HepG2 (cell line): ENCODE measurements around the gene NDST1. TPM values are rescaled to one million over a fixed set of nuclear protein-coding genes. Genes with fewer than 3 reads are reported as not detected.

Source experiments
- FOSL2 ChIP-seq: sonication (generic); formaldehyde crosslinking; IDR thresholded peaks from 2 replicates; pipeline ENCODE4 v1.4.0; 2020; ENCODE audit warnings: missing genetic modification reagents
- FOXA3 ChIP-seq: IDR thresholded peaks from 2 replicates; pipeline ENCODE4 v1.6.1; 2016; ENCODE audit warnings: missing genetic modification reagents, missing compliant biosample characterization
- JARID2 ChIP-seq: sonication (generic); formaldehyde crosslinking; IDR thresholded peaks from 2 replicates; pipeline ENCODE4 v1.8.1; 2023; ENCODE audit warnings: missing genetic modification reagents, inconsistent platforms; ENCODE audit not compliant: insufficient replicate concordance
- LCORL ChIP-seq, 2 experiments: fragments of 450-650 bp in 1 of 2; sonication (generic) in 1 of 2; formaldehyde crosslinking in 1 of 2; IDR thresholded peaks; 2 replicates each; pipeline versions ENCODE4 v1.5.0 to v1.6.1; 2017 to 2020; ENCODE audit warnings: antibody characterized with exemption in 1 of 2, missing genetic modification reagents in 1 of 2
- MED1 ChIP-seq: sonication (generic); formaldehyde crosslinking; IDR thresholded peaks from 2 replicates; pipeline ENCODE4 v1.4.0; 2020; ENCODE audit warnings: missing genetic modification reagents
- MED8 ChIP-seq: sonication (generic); formaldehyde crosslinking; IDR thresholded peaks from 2 replicates; pipeline ENCODE4 v1.8.1; 2023; ENCODE audit warnings: mild to moderate bottlenecking, missing genetic modification reagents; ENCODE audit not compliant: insufficient replicate concordance
- MIER2 ChIP-seq: IDR thresholded peaks from 2 replicates; pipeline ENCODE4 v1.6.1; 2016; ENCODE audit warnings: missing biosample characterization, missing genetic modification reagents
- RAD21 ChIP-seq: fragments of 450-650 bp; formaldehyde crosslinking; IDR thresholded peaks from 2 replicates; pipeline ENCODE4 v1.5.0; 2020; ENCODE audit warnings: mild to moderate bottlenecking
- SMC3 ChIP-seq: IDR thresholded peaks from 2 replicates; pipeline ENCODE4 v1.6.1; 2011; ENCODE audit warnings: low read length, improper control_type of control experiment
- SP5 ChIP-seq: IDR thresholded peaks from 2 replicates; pipeline ENCODE4 v1.6.1; 2016; ENCODE audit warnings: low read depth, borderline replicate concordance
- STAG1 ChIP-seq: sonication (generic); formaldehyde crosslinking; IDR thresholded peaks from 2 replicates; pipeline ENCODE4 v1.4.0; 2020; ENCODE audit warnings: missing genetic modification reagents
- ZNF263 ChIP-seq: sonication (generic); formaldehyde crosslinking; IDR thresholded peaks from 2 replicates; pipeline ENCODE4 v1.4.0; 2020; ENCODE audit warnings: missing genetic modification reagents
- ZNF432 ChIP-seq: sonication (generic); formaldehyde crosslinking; IDR thresholded peaks from 2 replicates; pipeline ENCODE4 v1.5.0; 2020; ENCODE audit warnings: missing genetic modification reagents, mild to moderate bottlenecking, borderline replicate concordance
- ZNF572 ChIP-seq: sonication (generic); formaldehyde crosslinking; IDR thresholded peaks from 2 replicates; pipeline ENCODE4 v1.5.1; 2020; ENCODE audit warnings: mild to moderate bottlenecking, missing genetic modification reagents
- polyA plus RNA-seq, 8 experiments: library from polyadenylated mRNA; depleted of rRNA in 3 of 8; stranded (reverse) in 7 of 8; unstranded in 1 of 8; fragments of >200 nt; fragmentation: Illumina TruSeq in 4 of 8; extraction: Trizol in 4 of 8; gene quantifications; 2 replicates each; pipeline versions ENCODE4 v1.2.1 to v1.2.3, GENCODE V29; 2011 to 2016; ENCODE audit warnings: low read depth in 4 of 8, missing spikeins in 1 of 8, mixed read lengths in 1 of 8; ENCODE audit not compliant: insufficient read depth in 1 of 8
- total RNA-seq, 5 experiments: library from RNA; depleted of rRNA; stranded (reverse); fragments of >200 nt; fragmentation: Illumina TruSeq; extraction: Trizol; gene quantifications; 2 replicates each; pipeline ENCODE4 v1.2.3, GENCODE V29; 2016; ENCODE audit warnings: low read depth in 1 of 5
- TF ChIP-seq, protein P1 (sequence below): sonication (generic); formaldehyde crosslinking; IDR thresholded peaks from 2 replicates; pipeline ENCODE4 v1.5.1; 2020; ENCODE audit warnings: mild to moderate bottlenecking, moderate library complexity, missing genetic modification reagents
- TF ChIP-seq, protein P2 (sequence below): sonication (generic); formaldehyde crosslinking; IDR thresholded peaks from 2 replicates; pipeline ENCODE4 v1.9.0; 2021; ENCODE audit warnings: missing genetic modification reagents, borderline replicate concordance
- TF ChIP-seq, protein P3 (sequence below): sonication (generic); formaldehyde crosslinking; IDR thresholded peaks from 2 replicates; pipeline ENCODE4 v1.8.0; 2022; ENCODE audit warnings: mild to moderate bottlenecking, missing genetic modification reagents, moderate library complexity
- TF ChIP-seq, protein P4 (sequence below): sonication (generic); formaldehyde crosslinking; IDR thresholded peaks from 2 replicates; pipeline ENCODE4 v1.4.0; 2020; ENCODE audit warnings: missing genetic modification reagents

The NDST1 gene
- total and polyA plus RNA-seq, 2 of the 13 experiments (the other 11 are each of a cell fraction or from before 2014, with no cell fraction given): 23.8 to 26.2 TPM

DNA sequence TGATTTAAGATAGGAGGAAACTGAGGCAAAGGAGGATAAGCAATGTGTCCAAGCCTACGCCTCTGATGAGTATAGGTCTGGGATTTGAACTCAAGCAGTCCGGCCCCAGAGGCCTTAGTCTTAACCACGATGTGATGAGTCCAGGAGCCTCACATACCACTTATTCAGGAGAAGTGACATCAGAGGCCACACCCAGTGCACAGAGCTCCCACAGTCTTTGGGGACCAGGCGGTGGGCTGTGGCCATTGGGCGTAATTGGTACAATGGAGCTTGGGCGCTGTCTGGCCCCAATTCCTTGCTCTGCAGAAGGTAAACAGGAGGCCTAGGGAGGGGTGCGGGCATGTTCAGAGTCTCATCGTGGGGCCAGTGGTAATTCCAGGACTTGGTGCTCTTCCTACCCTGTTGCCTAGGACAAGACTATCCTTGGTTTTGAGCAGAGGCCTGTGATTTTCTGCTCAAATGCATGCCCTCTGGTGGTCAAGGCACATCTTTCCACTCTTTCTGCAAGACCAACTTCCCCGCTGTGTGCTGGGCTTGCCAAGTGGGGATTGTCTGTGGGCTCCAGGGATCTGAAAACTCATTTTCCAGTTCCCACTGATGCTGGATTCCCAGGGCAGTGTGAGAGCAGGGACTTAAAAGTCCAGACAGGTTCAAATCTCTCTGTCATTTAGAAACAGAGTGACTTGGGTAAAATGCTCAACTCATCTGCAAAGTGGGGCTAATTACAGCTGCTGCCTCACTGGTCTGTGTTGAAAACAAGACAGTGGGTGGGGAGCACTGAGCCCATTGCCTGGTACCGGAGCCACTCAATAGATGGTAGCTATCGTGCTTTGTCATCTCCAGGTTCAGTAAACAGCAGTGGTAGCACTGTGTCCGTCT lies 15.8 kb downstream of the NDST1 start (continued):
- TF ChIP-seq MIER2 (CRISPR knock-in tag) (0 out of 2 replicates have a peak, but pooled peaks have one; percentile 6), ZNF263 (0 out of 2 replicates have a peak, but pooled peaks have one; percentile 14), FOSL2 (CRISPR knock-in tag) (peak; percentile 16; the same call in 1 of the 2 replicates), RAD21 (CRISPR knock-in tag) (peak; percentile 74), ZNF572 (CRISPR knock-in tag) (0 out of 2 replicates have a peak, but pooled peaks have one; percentile 81), MED1 (0 out of 2 replicates have a peak, but pooled peaks have one; percentile 24), MED8 (CRISPR knock-in tag) (no peak), JARID2 (CRISPR knock-in tag) (no peak), SP5 (CRISPR knock-in tag) (no peak), LCORL (IDR thresholded peaks at IDR 0.05) (no peak), LCORL (CRISPR knock-in tag; IDR thresholded peaks at IDR 0.05) (0 out of 2 replicates have a peak, but pooled peaks have one; percentile 17), SMC3 (peak; percentile 89), ZNF432 (no peak), STAG1 (peak; percentile 80), FOXA3 (CRISPR knock-in tag) (peak; percentile 10; the same call in 1 of the 2 replicates)
- TF ChIP-seq, protein P1, sequence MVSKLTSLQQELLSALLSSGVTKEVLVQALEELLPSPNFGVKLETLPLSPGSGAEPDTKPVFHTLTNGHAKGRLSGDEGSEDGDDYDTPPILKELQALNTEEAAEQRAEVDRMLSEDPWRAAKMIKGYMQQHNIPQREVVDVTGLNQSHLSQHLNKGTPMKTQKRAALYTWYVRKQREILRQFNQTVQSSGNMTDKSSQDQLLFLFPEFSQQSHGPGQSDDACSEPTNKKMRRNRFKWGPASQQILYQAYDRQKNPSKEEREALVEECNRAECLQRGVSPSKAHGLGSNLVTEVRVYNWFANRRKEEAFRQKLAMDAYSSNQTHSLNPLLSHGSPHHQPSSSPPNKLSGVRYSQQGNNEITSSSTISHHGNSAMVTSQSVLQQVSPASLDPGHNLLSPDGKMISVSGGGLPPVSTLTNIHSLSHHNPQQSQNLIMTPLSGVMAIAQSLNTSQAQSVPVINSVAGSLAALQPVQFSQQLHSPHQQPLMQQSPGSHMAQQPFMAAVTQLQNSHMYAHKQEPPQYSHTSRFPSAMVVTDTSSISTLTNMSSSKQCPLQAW (CRISPR knock-in tag): 0 out of 2 replicates have a peak, but pooled peaks have one; percentile 42
- TF ChIP-seq, protein P2, sequence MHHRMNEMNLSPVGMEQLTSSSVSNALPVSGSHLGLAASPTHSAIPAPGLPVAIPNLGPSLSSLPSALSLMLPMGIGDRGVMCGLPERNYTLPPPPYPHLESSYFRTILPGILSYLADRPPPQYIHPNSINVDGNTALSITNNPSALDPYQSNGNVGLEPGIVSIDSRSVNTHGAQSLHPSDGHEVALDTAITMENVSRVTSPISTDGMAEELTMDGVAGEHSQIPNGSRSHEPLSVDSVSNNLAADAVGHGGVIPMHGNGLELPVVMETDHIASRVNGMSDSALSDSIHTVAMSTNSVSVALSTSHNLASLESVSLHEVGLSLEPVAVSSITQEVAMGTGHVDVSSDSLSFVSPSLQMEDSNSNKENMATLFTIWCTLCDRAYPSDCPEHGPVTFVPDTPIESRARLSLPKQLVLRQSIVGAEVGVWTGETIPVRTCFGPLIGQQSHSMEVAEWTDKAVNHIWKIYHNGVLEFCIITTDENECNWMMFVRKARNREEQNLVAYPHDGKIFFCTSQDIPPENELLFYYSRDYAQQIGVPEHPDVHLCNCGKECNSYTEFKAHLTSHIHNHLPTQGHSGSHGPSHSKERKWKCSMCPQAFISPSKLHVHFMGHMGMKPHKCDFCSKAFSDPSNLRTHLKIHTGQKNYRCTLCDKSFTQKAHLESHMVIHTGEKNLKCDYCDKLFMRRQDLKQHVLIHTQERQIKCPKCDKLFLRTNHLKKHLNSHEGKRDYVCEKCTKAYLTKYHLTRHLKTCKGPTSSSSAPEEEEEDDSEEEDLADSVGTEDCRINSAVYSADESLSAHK (CRISPR knock-in tag): no peak
- TF ChIP-seq, protein P3, sequence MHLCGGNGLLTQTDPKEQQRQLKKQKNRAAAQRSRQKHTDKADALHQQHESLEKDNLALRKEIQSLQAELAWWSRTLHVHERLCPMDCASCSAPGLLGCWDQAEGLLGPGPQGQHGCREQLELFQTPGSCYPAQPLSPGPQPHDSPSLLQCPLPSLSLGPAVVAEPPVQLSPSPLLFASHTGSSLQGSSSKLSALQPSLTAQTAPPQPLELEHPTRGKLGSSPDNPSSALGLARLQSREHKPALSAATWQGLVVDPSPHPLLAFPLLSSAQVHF: no peak
- TF ChIP-seq, protein P4, sequence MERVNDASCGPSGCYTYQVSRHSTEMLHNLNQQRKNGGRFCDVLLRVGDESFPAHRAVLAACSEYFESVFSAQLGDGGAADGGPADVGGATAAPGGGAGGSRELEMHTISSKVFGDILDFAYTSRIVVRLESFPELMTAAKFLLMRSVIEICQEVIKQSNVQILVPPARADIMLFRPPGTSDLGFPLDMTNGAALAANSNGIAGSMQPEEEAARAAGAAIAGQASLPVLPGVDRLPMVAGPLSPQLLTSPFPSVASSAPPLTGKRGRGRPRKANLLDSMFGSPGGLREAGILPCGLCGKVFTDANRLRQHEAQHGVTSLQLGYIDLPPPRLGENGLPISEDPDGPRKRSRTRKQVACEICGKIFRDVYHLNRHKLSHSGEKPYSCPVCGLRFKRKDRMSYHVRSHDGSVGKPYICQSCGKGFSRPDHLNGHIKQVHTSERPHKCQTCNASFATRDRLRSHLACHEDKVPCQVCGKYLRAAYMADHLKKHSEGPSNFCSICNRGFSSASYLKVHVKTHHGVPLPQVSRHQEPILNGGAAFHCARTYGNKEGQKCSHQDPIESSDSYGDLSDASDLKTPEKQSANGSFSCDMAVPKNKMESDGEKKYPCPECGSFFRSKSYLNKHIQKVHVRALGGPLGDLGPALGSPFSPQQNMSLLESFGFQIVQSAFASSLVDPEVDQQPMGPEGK (CRISPR knock-in tag): peak; percentile 30; the same call in 1 of the 2 replicates
